Measurements from ENCODE around the gene RAE1. TPM values are rescaled to one million over a fixed set of nuclear protein-coding genes. Genes with fewer than 3 reads are reported as not detected.

RAE1 gene
- total RNA-seq, 1 donor from 2014 or later: 9.5 TPM

DNA sequence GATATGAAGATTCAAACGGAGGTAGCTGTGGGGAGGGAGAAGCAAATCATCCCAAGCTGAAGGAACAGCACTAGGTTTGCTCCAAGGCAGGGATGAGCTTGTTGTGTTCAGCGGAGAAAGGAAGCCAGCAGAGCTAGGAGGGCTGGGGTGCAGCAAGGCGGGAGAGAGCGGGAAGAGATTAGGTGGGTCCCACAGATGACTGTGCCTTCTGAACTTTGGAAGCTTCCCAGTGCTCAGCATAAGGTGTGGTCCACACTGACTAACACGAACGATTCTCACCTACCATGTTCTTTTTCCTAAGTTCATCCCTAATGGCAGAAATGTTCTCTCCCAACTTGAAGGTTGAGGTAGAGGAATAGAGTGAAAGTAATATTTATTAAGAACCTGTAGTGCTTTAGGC is 1.2 kb downstream of the RAE1 start:
- H3K4me1 ChIP-seq: peaks cover 4 to 9% of the 10 kb centered on the region in 2 donors
- peaks cover 0 to 18% of the 10 kb centered on the region in 2 donors for H3K36me3 ChIP-seq
- no peak overlapping the region for H3K27ac ChIP-seq
- intact Hi-C loops (cut with DNase I): loop anchor here (5.0 to 10.0 kb wide), 2 partner anchors 885 to 958 kb away; partner anchors contain the start of genes AURKA, CSTF1 and RTF2
- no peak for DNase-seq (ENCODE audit: low spot score in 2 of 2)
- peak overlapping the region; percentile 90 to 99 for H3K4me3 ChIP-seq
- TF ChIP-seq, protein P1, sequence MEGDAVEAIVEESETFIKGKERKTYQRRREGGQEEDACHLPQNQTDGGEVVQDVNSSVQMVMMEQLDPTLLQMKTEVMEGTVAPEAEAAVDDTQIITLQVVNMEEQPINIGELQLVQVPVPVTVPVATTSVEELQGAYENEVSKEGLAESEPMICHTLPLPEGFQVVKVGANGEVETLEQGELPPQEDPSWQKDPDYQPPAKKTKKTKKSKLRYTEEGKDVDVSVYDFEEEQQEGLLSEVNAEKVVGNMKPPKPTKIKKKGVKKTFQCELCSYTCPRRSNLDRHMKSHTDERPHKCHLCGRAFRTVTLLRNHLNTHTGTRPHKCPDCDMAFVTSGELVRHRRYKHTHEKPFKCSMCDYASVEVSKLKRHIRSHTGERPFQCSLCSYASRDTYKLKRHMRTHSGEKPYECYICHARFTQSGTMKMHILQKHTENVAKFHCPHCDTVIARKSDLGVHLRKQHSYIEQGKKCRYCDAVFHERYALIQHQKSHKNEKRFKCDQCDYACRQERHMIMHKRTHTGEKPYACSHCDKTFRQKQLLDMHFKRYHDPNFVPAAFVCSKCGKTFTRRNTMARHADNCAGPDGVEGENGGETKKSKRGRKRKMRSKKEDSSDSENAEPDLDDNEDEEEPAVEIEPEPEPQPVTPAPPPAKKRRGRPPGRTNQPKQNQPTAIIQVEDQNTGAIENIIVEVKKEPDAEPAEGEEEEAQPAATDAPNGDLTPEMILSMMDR (IDR thresholded peaks at IDR 0.05): no peak
- H3K9me3 ChIP-seq: no peaks in the 10 kb centered on the region
- H3K27me3 ChIP-seq: no peaks in the 10 kb centered on the region

DNA sequence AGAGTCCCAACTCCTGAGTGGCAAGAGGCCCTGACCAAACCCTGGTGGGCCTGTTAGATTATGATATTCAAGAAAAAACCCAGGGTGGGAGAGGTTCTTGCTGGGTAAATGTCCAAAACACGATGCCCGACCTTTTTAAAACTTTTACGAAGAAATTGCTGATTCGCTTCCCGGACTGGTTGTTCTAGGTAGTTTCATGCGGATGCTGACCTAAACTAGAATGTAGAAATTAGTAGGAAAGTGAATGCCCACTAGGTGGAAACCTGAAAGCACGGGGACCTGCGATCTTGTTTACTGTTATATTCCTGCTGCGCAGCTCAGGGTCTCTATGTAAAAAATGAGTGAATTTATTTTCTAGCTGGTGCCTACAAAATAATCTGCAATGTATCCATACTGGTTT is 2.3 kb downstream of the RAE1 start:
- TF ChIP-seq, protein P1 (IDR thresholded peaks at IDR 0.05): no peak
- H3K27me3 ChIP-seq: no peaks in the 10 kb centered on the region
- DNase-seq (ENCODE audit: low spot score in 2 of 2): no peak
- H3K4me1 ChIP-seq: peaks cover 4 to 9% of the 10 kb centered on the region in 2 donors
- no peaks in the 10 kb centered on the region for H3K9me3 ChIP-seq
- H3K4me3 ChIP-seq: no peak overlapping the region
- intact Hi-C loops (cut with DNase I): loop anchor here (5.0 to 10.0 kb wide), 2 partner anchors 886 to 959 kb away; partner anchors contain the start of genes AURKA, CSTF1 and RTF2
- H3K27ac ChIP-seq: no peak overlapping the region
- peaks cover 0 to 18% of the 10 kb centered on the region in 2 donors for H3K36me3 ChIP-seq

DNA sequence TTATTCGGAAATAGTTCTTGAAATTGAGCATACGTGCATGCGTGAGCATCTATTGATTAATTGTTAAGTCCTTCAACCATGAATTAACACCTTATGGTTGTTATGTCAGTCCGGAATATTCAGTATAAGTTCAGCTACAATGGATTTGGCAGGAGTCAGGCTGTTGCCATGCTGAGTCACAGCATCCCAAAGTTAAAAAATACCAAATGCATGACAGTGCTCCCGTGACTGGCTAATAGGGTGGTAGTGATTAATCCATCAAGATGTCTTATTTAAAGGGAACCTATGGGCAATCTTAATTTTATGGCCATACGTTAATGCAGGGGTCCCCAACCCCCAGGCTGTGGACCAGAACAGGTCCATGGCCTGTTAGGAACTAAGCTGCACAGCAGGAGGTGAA is 10.5 kb downstream of the RAE1 start:
- no peak overlapping the region for H3K27ac ChIP-seq
- no peaks in the 10 kb centered on the region for H3K9me3 ChIP-seq
- no peaks in the 10 kb centered on the region for H3K4me1 ChIP-seq
- peaks cover 31 to 46% of the 10 kb centered on the region in 2 donors for H3K36me3 ChIP-seq
- H3K4me3 ChIP-seq: no peak overlapping the region
- intact Hi-C loops (cut with DNase I): no loop called here
- no peaks in the 10 kb centered on the region for H3K27me3 ChIP-seq
- DNase-seq (ENCODE audit: low spot score in 2 of 2): no peak
- TF ChIP-seq, protein P1 (IDR thresholded peaks at IDR 0.05): no peak

DNA sequence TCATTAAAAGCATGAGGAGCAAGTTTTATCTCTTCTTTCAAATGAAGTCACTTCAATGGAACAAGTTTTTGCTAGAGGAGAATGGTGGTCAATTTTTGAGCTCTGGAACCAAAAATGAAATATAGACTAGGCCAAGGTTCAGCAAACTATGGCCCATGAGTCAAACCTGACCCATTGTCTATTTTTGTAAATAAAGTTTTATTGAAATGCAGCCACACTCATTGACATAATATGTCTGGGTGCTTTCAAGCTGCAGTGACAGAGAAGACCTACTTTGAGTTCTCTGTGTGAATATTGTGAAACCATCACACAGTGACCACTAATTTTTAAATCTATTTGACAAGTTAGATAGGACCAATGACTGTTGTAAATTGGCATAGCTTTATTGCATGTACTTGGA is 13.4 kb downstream of the RAE1 start:
- no peak for DNase-seq (ENCODE audit: low spot score in 2 of 2)
- no peak overlapping the region for H3K27ac ChIP-seq
- no peaks in the 10 kb centered on the region for H3K9me3 ChIP-seq
- no peaks in the 10 kb centered on the region for H3K4me1 ChIP-seq
- H3K36me3 ChIP-seq: peaks cover 56 to 75% of the 10 kb centered on the region in 2 donors
- TF ChIP-seq, protein P1 (IDR thresholded peaks at IDR 0.05): no peak
- H3K27me3 ChIP-seq: no peaks in the 10 kb centered on the region
- no peak overlapping the region for H3K4me3 ChIP-seq
- intact Hi-C loops (cut with DNase I): no loop called here

DNA sequence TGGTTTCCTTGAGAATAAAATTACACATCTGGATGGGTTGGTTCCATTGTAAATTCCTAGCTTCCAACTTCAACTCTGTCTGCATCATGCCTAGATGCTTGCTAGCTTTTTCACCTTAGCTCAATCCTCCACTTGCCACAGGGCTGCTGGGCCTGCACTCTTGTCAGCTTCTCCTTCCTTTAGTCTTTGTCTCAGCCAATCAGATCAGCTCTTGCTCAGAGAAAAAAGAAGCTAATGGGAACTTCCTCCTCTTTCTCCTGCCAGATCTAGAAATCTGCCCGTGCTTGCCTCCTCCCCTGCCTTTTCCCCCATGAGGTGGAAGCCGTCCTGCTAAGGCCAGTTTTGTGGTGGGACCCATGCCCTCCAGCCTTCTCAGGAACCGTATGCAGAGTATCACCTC is 18.5 kb downstream of the RAE1 start:
- no peaks in the 10 kb centered on the region for H3K9me3 ChIP-seq
- no peaks in the 10 kb centered on the region for H3K27me3 ChIP-seq
- TF ChIP-seq, protein P1 (IDR thresholded peaks at IDR 0.05): no peak
- intact Hi-C loops (cut with DNase I): no loop called here
- H3K27ac ChIP-seq: no peak overlapping the region
- no peaks in the 10 kb centered on the region for H3K4me1 ChIP-seq
- peaks cover 82 to 96% of the 10 kb centered on the region in 2 donors for H3K36me3 ChIP-seq
- no peak overlapping the region for H3K4me3 ChIP-seq
- no peak for DNase-seq (ENCODE audit: low spot score in 2 of 2)

DNA sequence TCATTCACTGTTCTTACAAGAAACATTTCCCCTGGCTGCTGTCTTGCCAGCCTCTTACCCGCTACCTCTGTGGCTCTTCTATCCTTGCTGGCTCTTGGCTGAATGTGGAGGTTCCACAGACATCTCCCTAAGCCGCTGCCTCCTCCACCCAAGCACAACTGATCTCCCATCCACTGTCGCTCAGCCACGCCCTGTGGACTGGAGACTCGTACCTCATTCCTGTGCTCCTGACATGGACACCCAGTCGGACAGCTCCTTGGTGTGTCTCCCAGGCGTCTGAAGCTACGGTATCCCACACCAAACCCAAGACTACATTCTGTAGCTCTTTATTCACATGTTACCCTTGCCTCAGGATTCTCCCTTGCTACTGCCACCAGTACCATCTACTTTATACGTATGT is 19.3 kb downstream of the RAE1 start:
- Histone ChIP-seq H3K4me3 (no peak overlapping the region), H3K36me3 (peaks cover 87 to 98% of the 10 kb centered on the region in 2 donors), H3K4me1 (no peaks in the 10 kb centered on the region), H3K27ac (no peak overlapping the region), H3K27me3 (no peaks in the 10 kb centered on the region), H3K9me3 (no peaks in the 10 kb centered on the region)
- intact Hi-C loops (cut with DNase I): no loop called here
- TF ChIP-seq, protein P1 (IDR thresholded peaks at IDR 0.05): no peak
- no peak for DNase-seq (ENCODE audit: low spot score in 2 of 2)

All from ascending aorta (tissue), 2 donors.